Lower lobe of right lung (tissue), 2 donors: ENCODE results near the gene ZBTB32. TPM values are rescaled to one million over a fixed set of nuclear protein-coding genes. Genes with fewer than 3 reads are reported as not detected.

Experiments
- ATAC-seq, 2 donors: fragments of 200-7000 bp; cut with Tn5 transposase; one replicate each; pipeline ENCODE4 v1.9.1; 2020 to 2022; ENCODE audit warnings: mild to moderate bottlenecking in 2 of 2, moderate library complexity in 2 of 2
- DNase-seq: peaks from one replicate; pipeline ENCODE4 v3.0.0-alpha.2; 2020
- H3K27ac ChIP-seq: fragments of 200-600 bp; one replicate; pipeline ENCODE4 v1.8.0; 2022
- H3K27me3 ChIP-seq: fragments of 200-600 bp; one replicate; pipeline ENCODE4 v1.8.0; 2022; ENCODE audit warnings: low read depth
- H3K36me3 ChIP-seq: fragments of 200-600 bp; one replicate; pipeline ENCODE4 v1.8.0; 2022; ENCODE audit warnings: mild to moderate bottlenecking
- H3K4me1 ChIP-seq: fragments of 200-600 bp; one replicate; pipeline ENCODE4 v1.8.0; 2022
- H3K4me3 ChIP-seq: fragments of 200-600 bp; one replicate; pipeline ENCODE4 v1.8.0; 2022; ENCODE audit warnings: mild to moderate bottlenecking
- H3K9me3 ChIP-seq: fragments of 200-600 bp; one replicate; pipeline ENCODE4 v1.8.0; 2022
- CTCF ChIP-seq: fragments of 200-600 bp; IDR thresholded peaks from one replicate; pipeline ENCODE4 v1.8.0; 2022; ENCODE audit warnings: antibody characterized with exemption, mild to moderate bottlenecking
- intact Hi-C: fragments of 100-400 bp; cut with DNase I; formaldehyde crosslinking; loops from one replicate; pipeline ENCODE4 v1.11.0; 2022
- total RNA-seq: library from RNA; stranded (reverse); fragmentation: NEBNext Ultra II Directional; extraction: Animal tissue kit (Norgen Biotek cat#: 25700); gene quantifications from one replicate; pipeline ENCODE4 v1.2.1, GENCODE V29; 2021
- donor health status: DM: no; HTN: yes; CAD: no; lungs with severe emphysema.

Gene ZBTB32
- total RNA-seq, 1 donor from 2014 or later: 0.21 TPM

GRCh38 chr19:35745328-35746086 lies 41.1 kb downstream of the ZBTB32 start, which contains the start of the genes PSENEN and U2AF1L4:
Gene PSENEN, plus strand, starts transcription at chr19:35745651. Its CDS starts 280 bp downstream, at chr19:35745931.
Gene U2AF1L4, minus strand, starts transcription at chr19:35745418. Its CDS starts 27 bp downstream, at chr19:35745391.
- Histone ChIP-seq H3K27ac (peak within 1 kb of the TSS; percentile 100), H3K9me3 (no peaks in the 10 kb centered on the region), H3K4me3 (peak within 1 kb of the TSS; percentile 79), H3K4me1 (peaks cover 56% of the 10 kb centered on the region), H3K27me3 (no peaks in the 10 kb centered on the region), H3K36me3 (no peaks in the 10 kb centered on the region)
- no peak for TF ChIP-seq CTCF
- intact Hi-C loops: no loop called here
- ATAC-seq (peak; percentile 88 to 89), DNase-seq (peak; percentile 98)

GRCh38 chr19:35746087-35746462 lies 41.7 kb downstream of the ZBTB32 start:
- TF ChIP-seq CTCF: no peak
- H3K9me3 ChIP-seq: no peaks in the 10 kb centered on the region
- intact Hi-C loops: no loop called here
- ATAC-seq: no peak
- no peak for DNase-seq
- no peaks in the 10 kb centered on the region for H3K27me3 ChIP-seq
- peak overlapping the region; percentile 79 for H3K4me3 ChIP-seq
- H3K27ac ChIP-seq: peak overlapping the region; percentile 100
- peaks cover 2% of the 10 kb centered on the region for H3K36me3 ChIP-seq
- H3K4me1 ChIP-seq: peaks cover 53% of the 10 kb centered on the region

- intact Hi-C loops: no loop called here
- Histone ChIP-seq H3K27me3 (no peaks in the 10 kb centered on the region), H3K27ac (peak overlapping the region; percentile 100), H3K36me3 (peaks cover 7% of the 10 kb centered on the region), H3K4me3 (peak overlapping the region; percentile 79), H3K9me3 (no peaks in the 10 kb centered on the region), H3K4me1 (peaks cover 48% of the 10 kb centered on the region)
- TF ChIP-seq CTCF: no peak
- DNase-seq: no peak
- no peak for ATAC-seq
Measured at GRCh38 chr19:35746531-35746930, 42.2 kb downstream of the ZBTB32 start.

- Histone ChIP-seq H3K27me3 (no peaks in the 10 kb centered on the region), H3K9me3 (no peaks in the 10 kb centered on the region), H3K27ac (peak within 1 kb of the TSS; percentile 79), H3K4me1 (peaks cover 36% of the 10 kb centered on the region), H3K4me3 (peak within 1 kb of the TSS; percentile 89), H3K36me3 (peaks cover 25% of the 10 kb centered on the region)
- ATAC-seq (peak; percentile 89 to 93), DNase-seq (peak; percentile 99)
- no peak for TF ChIP-seq CTCF
- intact Hi-C loops: no loop called here
Measured at GRCh38 chr19:35748106-35749020, 44.0 kb downstream of the ZBTB32 start, which contains the start of gene LIN37. Gene LIN37, plus strand, starts transcription at chr19:35748576. Its CDS starts 149 bp downstream, at chr19:35748725.

GRCh38 chr19:35750167-35750566 lies 45.8 kb downstream of the ZBTB32 start:
- intact Hi-C loops: no loop called here
- ATAC-seq: no peak
- Histone ChIP-seq H3K36me3 (peaks cover 36% of the 10 kb centered on the region), H3K9me3 (no peaks in the 10 kb centered on the region), H3K27me3 (no peaks in the 10 kb centered on the region), H3K27ac (no peak overlapping the region), H3K4me3 (no peak overlapping the region), H3K4me1 (peaks cover 26% of the 10 kb centered on the region)
- no peak for TF ChIP-seq CTCF
- no peak for DNase-seq
